Measurements from ENCODE around the gene LILRA1.
"Not testable (repeated sequence)": the region's sequence is repeated elsewhere in the genome, so short reads cannot be mapped to it uniquely, and the experiment has no call there.

Gene LILRA1

GRCh38 chr19:54626757-54627156 is 33.3 kb downstream of the LILRA1 start:
- H3K27me3 ChIP-seq (ENCODE audit: control insufficient read depth, low read length), result no peaks in the 10 kb centered on the region
- peaks cover 9% of the 10 kb centered on the region; the same call in 1 of the 2 replicates for H4K20me1 ChIP-seq (ENCODE audit: control insufficient read depth, insufficient read depth, low read depth, low read length)
- peaks cover 81% of the 10 kb centered on the region for H3K79me2 ChIP-seq (ENCODE audit: control insufficient read depth, low read length)
- peaks cover 60% of the 10 kb centered on the region for H3K36me3 ChIP-seq (ENCODE audit: control insufficient read depth, low read length)
- peaks cover 7% of the 10 kb centered on the region for H3F3A ChIP-seq (ENCODE audit: control insufficient read depth, insufficient read depth)
- H3K9me3 ChIP-seq (ENCODE audit: control insufficient read depth, insufficient read depth, low read length), result no peaks in the 10 kb centered on the region
- no peak overlapping the region; the same call in 1 of the 2 replicates for H3K27ac ChIP-seq (ENCODE audit: low read depth, low read length)
- H3K9me2 ChIP-seq (replicated peaks; ENCODE audit: control insufficient read depth, low read length), result no peaks in the 10 kb centered on the region
- no peak overlapping the region for H3K4me3 ChIP-seq (ENCODE audit: low read length)
- peaks cover 88% of the 10 kb centered on the region for H3K4me1 ChIP-seq (ENCODE audit: control insufficient read depth, low read length)
- TF ChIP-seq EZH2phosphoT487 (IDR thresholded peaks at IDR 0.05; ENCODE audit: borderline replicate concordance, low read length) (no peak), CTCF (IDR thresholded peaks at IDR 0.05; ENCODE audit: low read depth, low read length, poor library complexity, severe bottlenecking) (no peak)
- H3K4me2 ChIP-seq (ENCODE audit: low read length), result peak overlapping the region; percentile 67; the same call in 1 of the 2 replicates

GRCh38 chr19:54627912-54628311 is 34.5 kb downstream of the LILRA1 start:
- not testable (repeated sequence) for H3K4me2 ChIP-seq (ENCODE audit: low read length); H3K9me3 ChIP-seq (ENCODE audit: control insufficient read depth, insufficient read depth, low read length); H3K9me2 ChIP-seq (replicated peaks; ENCODE audit: control insufficient read depth, low read length); H3F3A ChIP-seq (ENCODE audit: control insufficient read depth, insufficient read depth); H4K20me1 ChIP-seq (ENCODE audit: control insufficient read depth, insufficient read depth, low read depth, low read length); H3K27me3 ChIP-seq (ENCODE audit: control insufficient read depth, low read length); H3K4me3 ChIP-seq (ENCODE audit: low read length)
- Histone ChIP-seq H3K79me2 (ENCODE audit: control insufficient read depth, low read length) (peaks cover 69% of the 10 kb centered on the region), H3K4me1 (ENCODE audit: control insufficient read depth, low read length) (peaks cover 76% of the 10 kb centered on the region), H3K27ac (ENCODE audit: low read depth, low read length) (0 out of 2 replicates have a peak overlapping the region, but pooled peaks have one; percentile 6), H3K36me3 (ENCODE audit: control insufficient read depth, low read length) (peaks cover 66% of the 10 kb centered on the region)

GRCh38 chr19:54630262-54630661 is 36.8 kb downstream of the LILRA1 start, which contains the start of gene LILRB1:
Gene LILRB1 (plus strand): TSS chr19:54630484. CDS start chr19:54631074, 590 bp downstream.
- peaks cover 49% of the 10 kb centered on the region for H3K79me2 ChIP-seq (ENCODE audit: control insufficient read depth, low read length)
- not testable (repeated sequence) for H3K27ac ChIP-seq (ENCODE audit: low read depth, low read length); H3F3A ChIP-seq (ENCODE audit: control insufficient read depth, insufficient read depth); H4K20me1 ChIP-seq (ENCODE audit: control insufficient read depth, insufficient read depth, low read depth, low read length); H3K9me3 ChIP-seq (ENCODE audit: control insufficient read depth, insufficient read depth, low read length); H3K9me2 ChIP-seq (replicated peaks; ENCODE audit: control insufficient read depth, low read length); H3K27me3 ChIP-seq (ENCODE audit: control insufficient read depth, low read length)
- H3K36me3 ChIP-seq (ENCODE audit: control insufficient read depth, low read length), result peaks cover 68% of the 10 kb centered on the region
- 0 out of 2 replicates have a peak within 1 kb of the TSS, but pooled peaks have one; percentile 4 for H3K4me3 ChIP-seq (ENCODE audit: low read length)
- peaks cover 56% of the 10 kb centered on the region for H3K4me1 ChIP-seq (ENCODE audit: control insufficient read depth, low read length)
- H3K4me2 ChIP-seq (ENCODE audit: low read length), result peak within 1 kb of the TSS; percentile 19

- H3K4me2 ChIP-seq (ENCODE audit: low read length), result peak overlapping the region; percentile 19
- H3K79me2 ChIP-seq (ENCODE audit: control insufficient read depth, low read length), result peaks cover 44% of the 10 kb centered on the region
- H4K20me1 ChIP-seq (ENCODE audit: control insufficient read depth, insufficient read depth, low read depth, low read length), result peaks cover 9% of the 10 kb centered on the region; the same call in 1 of the 2 replicates
- no peaks in the 10 kb centered on the region for H3K9me2 ChIP-seq (replicated peaks; ENCODE audit: control insufficient read depth, low read length)
- no peaks in the 10 kb centered on the region for H3K9me3 ChIP-seq (ENCODE audit: control insufficient read depth, insufficient read depth, low read length)
- H3K4me1 ChIP-seq (ENCODE audit: control insufficient read depth, low read length), result peaks cover 51% of the 10 kb centered on the region
- H3K36me3 ChIP-seq (ENCODE audit: control insufficient read depth, low read length), result peaks cover 67% of the 10 kb centered on the region
- H3K27ac ChIP-seq (ENCODE audit: low read depth, low read length), result no peak overlapping the region
- no peaks in the 10 kb centered on the region for H3K27me3 ChIP-seq (ENCODE audit: control insufficient read depth, low read length)
- H3F3A ChIP-seq (ENCODE audit: control insufficient read depth, insufficient read depth), result no peaks in the 10 kb centered on the region; the same call in 1 of the 2 replicates
- no peak overlapping the region for H3K4me3 ChIP-seq (ENCODE audit: low read length)
- TF ChIP-seq EZH2phosphoT487 (IDR thresholded peaks at IDR 0.05; ENCODE audit: borderline replicate concordance, low read length) (no peak), CTCF (IDR thresholded peaks at IDR 0.05; ENCODE audit: low read depth, low read length, poor library complexity, severe bottlenecking) (no peak)
Observed at GRCh38 chr19:54630782-54631181, 37.4 kb downstream of the LILRA1 start.

- not testable (repeated sequence) for H3K9me3 ChIP-seq (ENCODE audit: control insufficient read depth, insufficient read depth, low read length); H3K9me2 ChIP-seq (replicated peaks; ENCODE audit: control insufficient read depth, low read length); H3F3A ChIP-seq (ENCODE audit: control insufficient read depth, insufficient read depth); H3K27ac ChIP-seq (ENCODE audit: low read depth, low read length); H3K27me3 ChIP-seq (ENCODE audit: control insufficient read depth, low read length); H4K20me1 ChIP-seq (ENCODE audit: control insufficient read depth, insufficient read depth, low read depth, low read length); H3K4me2 ChIP-seq (ENCODE audit: low read length); H3K4me3 ChIP-seq (ENCODE audit: low read length)
- peaks cover 35% of the 10 kb centered on the region for H3K79me2 ChIP-seq (ENCODE audit: control insufficient read depth, low read length)
- peaks cover 59% of the 10 kb centered on the region for H3K36me3 ChIP-seq (ENCODE audit: control insufficient read depth, low read length)
- H3K4me1 ChIP-seq (ENCODE audit: control insufficient read depth, low read length), result peaks cover 41% of the 10 kb centered on the region
Observed at GRCh38 chr19:54631489-54632337, 38.3 kb downstream of the LILRA1 start.

- H3K4me3 ChIP-seq (ENCODE audit: low read length); H3K9me3 ChIP-seq (ENCODE audit: control insufficient read depth, insufficient read depth, low read length); H3K27ac ChIP-seq (ENCODE audit: low read depth, low read length); H3K4me2 ChIP-seq (ENCODE audit: low read length); H3F3A ChIP-seq (ENCODE audit: control insufficient read depth, insufficient read depth); H3K27me3 ChIP-seq (ENCODE audit: control insufficient read depth, low read length); H3K9me2 ChIP-seq (replicated peaks; ENCODE audit: control insufficient read depth, low read length); H4K20me1 ChIP-seq (ENCODE audit: control insufficient read depth, insufficient read depth, low read depth, low read length): not testable (repeated sequence)
- Histone ChIP-seq H3K79me2 (ENCODE audit: control insufficient read depth, low read length) (peaks cover 27% of the 10 kb centered on the region), H3K36me3 (ENCODE audit: control insufficient read depth, low read length) (peaks cover 54% of the 10 kb centered on the region), H3K4me1 (ENCODE audit: control insufficient read depth, low read length) (peaks cover 33% of the 10 kb centered on the region)
Observed at GRCh38 chr19:54632517-54632916, 39.1 kb downstream of the LILRA1 start.

Measured in DOHH2 (cell line).